NCI-H748 treated with DMSO at 0.1 percent for 48 hours (cell line): ENCODE data around the gene NDUFS1.
"Not testable (repeated sequence)": the region's sequence is repeated elsewhere in the genome, so short reads cannot be mapped to it uniquely, and the experiment has no call there.

Experiments
- DNase-seq: peaks from one replicate; lab custom pipeline; 2025; lab: John Stamatoyannopoulos, UW

NDUFS1 gene

DNA sequence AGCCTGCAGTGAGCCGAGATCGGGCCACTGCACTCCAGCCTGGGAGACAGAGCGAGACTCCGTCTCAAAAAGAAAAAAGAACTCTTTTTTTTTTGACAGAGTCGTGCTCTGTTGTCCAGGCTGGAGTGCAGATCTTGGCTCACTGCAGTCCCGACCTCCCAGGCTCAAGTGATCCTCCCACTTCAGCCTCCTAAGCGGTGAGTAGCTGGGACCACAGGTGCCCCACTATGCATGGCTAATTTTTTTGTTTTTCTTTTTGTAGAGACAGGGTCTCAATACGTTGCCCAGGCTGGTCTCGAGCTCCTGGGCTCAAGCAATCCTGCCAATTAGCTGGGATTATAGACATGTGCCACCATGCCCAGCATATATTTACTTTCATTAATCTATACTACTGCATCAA lies 60.8 kb downstream of the NDUFS1 start:
- no peak for DNase-seq

GRCh38 chr2:206096876-206097275 lies 62.4 kb downstream of the NDUFS1 start:
- no peak for DNase-seq

DNA sequence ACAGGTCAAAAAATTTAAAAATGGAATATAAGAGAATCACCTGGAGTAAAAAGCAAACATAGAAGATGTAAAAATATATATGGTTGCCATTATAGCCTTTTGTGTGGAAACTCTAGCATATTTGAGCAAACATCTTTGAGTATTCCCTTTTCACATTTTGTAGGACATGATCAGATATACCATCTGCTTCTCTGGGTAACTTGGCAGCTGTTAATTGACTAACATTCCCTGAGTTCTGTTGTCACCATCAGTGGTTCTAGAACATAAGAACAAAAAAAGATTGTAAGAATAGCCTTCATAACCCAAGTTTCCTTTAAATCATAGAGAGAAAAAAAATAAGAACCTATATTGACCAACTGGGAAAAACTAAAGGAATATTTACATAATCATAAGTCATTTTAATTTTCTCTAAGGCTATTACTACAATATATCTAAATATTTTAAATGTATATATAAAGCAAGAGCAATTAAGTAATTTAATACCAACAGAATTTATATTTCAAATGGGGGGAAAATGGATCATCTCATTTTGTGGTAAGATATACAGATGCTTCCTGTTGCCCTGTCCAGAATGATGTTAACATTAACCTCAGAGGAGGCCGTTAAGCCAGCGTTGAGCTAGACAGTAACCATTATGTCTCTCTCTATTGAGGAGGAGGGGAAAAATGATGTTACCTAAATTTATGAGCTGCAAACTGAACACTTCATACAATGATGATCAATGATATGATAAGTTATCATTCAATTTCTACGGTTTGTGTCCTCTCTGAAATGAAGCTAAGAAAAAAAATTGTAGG lies 63.5 kb downstream of the NDUFS1 start:
- DNase-seq: no peak

- no peak for DNase-seq
These were observed 66.9 kb downstream of the NDUFS1 start for GRCh38 chr2:206092297-206092696.

DNA sequence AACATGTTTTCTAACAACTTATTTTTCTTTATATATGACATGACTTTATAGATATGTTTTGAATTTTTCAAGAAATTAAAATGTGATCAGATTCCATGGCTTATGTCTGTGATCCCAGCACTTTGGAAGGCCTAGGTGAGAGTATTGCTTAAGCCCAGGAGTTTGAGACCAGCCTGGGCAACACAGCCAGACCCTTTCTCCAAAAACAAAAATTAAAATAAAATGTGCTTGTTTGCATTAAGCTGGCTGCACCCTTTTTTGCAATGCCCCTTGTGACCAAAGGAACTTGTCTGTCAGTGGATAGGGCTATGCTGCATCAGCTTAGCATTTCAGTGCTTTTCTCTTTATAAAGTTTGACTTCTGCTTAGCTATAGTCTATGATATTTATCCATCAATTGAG lies 71.0 kb downstream of the NDUFS1 start:
- DNase-seq: no peak

DNA sequence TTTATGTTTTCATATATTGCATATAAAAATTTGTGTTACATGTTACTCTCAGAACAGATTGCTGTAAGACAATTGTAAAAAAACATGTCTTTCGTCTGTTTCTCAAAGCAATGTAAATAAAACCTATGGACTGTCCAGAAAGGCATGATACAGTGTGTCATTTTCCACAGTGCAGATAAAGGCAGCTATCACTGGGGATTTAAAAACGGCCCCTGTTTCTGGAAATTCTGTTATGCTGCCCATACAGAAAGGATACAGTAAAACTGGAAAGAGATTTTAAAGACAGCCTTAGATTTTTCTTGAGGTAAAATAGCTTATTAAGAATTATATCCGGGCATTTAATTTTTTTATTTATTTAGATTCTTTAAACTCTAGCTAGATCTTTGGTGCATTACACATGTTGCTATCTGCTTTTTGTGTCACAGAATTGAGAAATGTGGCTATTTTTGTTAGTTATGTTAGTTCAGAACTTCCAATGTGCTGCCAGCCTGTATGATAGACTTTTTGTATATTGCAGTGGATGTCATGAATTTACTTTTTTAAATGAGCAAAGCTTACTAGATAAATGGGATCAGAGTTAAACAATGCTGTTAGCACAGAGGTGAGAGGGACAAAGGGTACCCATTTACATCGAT lies 72.4 kb downstream of the NDUFS1 start:
- peak; percentile 43 for DNase-seq

DNA sequence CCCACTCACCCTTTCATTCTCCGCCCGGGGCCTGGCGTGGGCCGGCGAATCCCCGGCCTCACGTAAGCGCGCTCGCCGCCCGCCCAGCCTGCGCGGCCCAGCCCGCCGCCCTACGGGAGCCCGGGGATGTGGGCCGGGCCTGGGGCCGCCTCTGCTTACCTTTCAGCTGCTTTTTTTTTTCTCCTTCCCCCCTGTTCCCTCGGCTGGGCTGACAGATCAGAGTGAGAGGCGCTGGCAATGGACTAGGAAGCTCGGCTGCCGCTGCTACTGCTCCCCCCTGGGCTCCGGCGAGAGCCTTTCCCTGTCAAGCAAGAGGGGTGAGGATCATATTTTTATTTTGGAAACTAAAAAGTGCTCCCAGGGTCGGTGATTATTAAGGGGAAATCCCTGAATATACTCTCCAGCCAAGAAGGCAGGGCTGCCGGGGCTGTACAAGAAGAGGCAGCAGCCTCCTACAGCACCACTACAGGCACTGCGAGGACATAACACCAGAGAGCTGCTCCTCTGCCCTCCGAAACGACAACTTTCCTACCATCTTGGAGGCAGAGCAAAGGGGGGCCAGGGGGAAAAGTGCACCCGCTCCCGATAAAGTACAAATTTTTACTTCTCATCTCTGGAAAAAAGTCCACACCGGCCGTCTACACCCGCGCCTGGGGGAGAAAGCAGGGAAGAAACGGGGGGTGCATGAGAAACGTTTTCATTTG lies 73.3 kb downstream of the NDUFS1 start, which contains the start of gene INO80D:
TSS of gene INO80D (minus strand) at position 433 of the 704 bp plus-strand sequence. CDS start 23,158 bp downstream, outside the sequence.
- DNase-seq: peak; percentile 77

DNA sequence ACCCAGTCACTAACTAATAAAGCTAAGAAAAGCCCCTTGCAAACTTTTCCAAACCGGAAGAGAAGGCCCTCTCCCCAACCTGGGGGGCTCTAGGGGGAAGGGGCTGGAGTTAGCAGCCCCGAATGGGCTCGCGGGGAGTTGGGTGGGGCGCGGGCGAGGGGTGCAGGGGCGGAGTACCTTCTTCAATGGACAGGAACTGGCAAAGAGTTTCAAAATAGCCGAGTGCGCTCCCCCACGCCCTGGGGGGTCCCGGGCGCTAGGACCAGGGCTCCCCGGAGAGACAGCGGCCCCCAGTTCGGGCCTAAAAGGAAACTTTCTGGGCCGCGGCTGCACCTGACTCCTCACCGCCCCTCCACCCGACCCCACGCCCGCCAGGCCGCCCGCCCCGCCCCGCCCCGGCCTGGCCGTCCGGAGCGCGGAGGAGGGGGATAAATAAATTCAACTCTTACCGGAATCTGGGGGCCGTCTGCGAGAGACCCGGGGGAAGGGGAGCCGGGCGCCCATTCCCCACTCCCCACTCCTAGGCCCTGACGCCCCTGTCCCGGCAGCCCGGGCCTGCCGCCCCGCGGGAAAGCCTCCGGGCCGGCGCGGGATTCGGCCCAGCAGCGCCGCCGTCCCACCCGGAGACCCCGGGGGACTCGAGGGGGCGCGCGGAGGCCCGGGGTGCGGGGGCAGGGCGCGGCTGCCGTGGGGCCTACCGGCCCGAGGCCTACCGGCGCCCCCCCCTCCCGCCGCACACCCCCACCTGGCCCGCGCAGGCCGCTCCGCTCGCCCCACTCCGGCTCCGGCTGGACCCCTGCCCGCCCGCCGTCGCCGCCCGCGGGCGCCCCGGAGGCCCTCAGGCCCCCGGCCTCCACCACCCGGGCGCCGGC lies 74.1 kb downstream of the NDUFS1 start:
- DNase-seq: no peak

- DNase-seq: peak; percentile 62
These were observed 74.8 kb downstream of the NDUFS1 start for GRCh38 chr2:206084439-206084869.

- peak; percentile 53 for DNase-seq
These were observed 75.4 kb downstream of the NDUFS1 start for GRCh38 chr2:206083602-206084438.

GRCh38 chr2:206082298-206082843 lies 76.9 kb downstream of the NDUFS1 start:
- DNase-seq: no peak

GRCh38 chr2:206080927-206081326 lies 78.3 kb downstream of the NDUFS1 start:
- DNase-seq: no peak

DNA sequence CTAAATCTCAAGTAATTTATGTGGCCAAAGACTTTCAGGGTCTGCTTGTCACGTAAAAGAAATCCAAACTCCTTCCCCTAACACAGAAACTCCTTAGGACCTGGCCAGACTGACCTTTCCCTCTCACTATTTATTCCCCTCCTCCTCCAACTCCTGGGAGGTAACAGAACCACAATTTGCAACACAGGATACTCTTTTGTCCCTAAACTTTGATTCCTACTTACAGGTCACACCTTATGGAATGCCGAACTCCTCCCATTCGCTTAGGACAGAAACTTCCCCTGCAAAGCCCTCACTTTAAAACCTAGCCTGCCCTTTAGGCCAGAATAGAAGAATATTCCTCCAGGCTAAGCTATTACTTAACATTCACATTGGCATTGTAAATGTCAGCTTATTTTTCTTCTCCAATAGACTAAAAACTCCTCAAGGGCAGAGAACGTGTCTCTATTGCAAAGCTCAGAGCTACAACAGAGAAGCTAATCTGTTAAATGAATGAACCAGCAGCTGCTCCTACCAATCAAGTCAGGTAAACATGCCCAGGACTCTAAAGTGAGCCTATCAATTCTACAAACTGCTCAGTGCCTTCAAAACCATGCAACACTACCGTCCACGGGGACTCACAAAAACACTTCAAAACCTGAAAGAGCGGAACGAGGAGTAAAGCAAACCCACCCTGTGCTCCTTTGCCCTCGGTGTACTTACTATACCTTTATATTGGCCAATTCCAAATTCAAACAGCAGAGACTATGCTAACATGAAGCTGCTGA lies 79.4 kb downstream of the NDUFS1 start:
- DNase-seq: no peak

GRCh38 chr2:206077879-206078278 lies 81.4 kb downstream of the NDUFS1 start:
- not testable (repeated sequence) for DNase-seq

DNA sequence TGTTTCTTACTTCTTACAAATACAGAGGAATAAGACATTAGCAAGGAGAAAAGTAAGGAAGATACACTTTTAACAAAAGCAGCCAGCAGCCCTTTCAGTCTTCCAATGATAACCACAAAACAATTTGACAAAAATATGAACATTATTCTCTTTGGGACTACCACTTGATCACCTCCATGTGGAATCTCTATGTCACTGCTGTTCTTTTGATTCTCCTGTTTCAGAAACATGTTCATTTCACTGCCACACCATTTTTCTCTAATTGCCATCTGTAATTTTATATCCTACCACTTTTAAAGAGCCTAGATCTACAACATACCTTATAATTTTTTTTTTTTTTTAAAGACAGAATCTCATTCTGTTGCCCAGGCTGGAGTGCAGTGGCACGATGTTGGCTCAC lies 84.1 kb downstream of the NDUFS1 start:
- DNase-seq: no peak

DNA sequence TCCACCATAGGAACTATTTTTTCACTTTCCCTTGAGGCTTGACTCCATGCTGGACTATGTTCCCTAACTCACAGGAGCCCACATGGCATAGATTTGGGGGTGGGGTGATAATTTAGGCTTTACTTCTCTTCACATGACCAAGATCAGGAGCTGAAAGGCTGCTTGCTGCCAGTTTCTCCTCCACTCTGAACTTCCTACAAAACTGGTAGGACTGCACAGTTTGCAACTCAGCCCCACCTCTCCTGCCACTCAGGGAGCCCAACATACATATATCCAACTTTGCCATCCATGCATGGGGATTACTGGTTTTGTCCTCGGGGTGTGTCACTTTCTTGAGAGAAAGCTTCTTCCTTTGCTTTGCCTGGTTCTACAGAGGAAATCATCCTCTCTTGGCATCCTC lies 87.4 kb downstream of the NDUFS1 start:
- DNase-seq: no peak

DNA sequence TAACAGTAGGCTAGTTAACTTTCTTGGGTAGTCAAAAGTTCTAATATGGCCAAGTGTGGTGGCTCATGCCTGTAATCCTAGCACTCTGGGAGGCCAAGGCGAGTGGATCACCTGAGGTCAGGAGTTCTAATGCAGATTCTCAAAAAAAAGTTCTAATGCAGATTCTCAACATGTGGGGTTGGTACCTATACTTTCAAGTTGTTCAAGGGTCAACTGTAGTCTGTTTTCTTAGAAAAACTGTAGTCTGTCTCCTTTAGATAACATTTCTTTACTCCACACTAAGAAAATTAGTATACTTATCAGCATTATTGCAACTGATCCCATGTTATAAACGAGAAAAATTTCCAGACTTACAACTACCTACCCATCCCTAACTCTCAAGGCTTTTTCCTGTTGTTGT lies 89.8 kb downstream of the NDUFS1 start:
- no peak for DNase-seq

GRCh38 chr2:206068207-206068606 lies 91.0 kb downstream of the NDUFS1 start:
- no peak for DNase-seq
